GM23338 (cell line): ENCODE measurements around the gene MLNR. TPM values are rescaled to one million over a fixed set of nuclear protein-coding genes. Genes with fewer than 3 reads are reported as not detected.

Experiments used
- ATAC-seq: fragments of 200-7000 bp; cut with Tn5 transposase; 3 replicates; pipeline ENCODE4 v1.9.1; 2020
- DNase-seq: peaks from one replicate; pipeline ENCODE4 v3.0.0-alpha.2; 2015; ENCODE audit warnings: low spot score
- H2AFZ ChIP-seq: fragments of 200-600 bp; sonication (generic); 2 replicates; pipeline ENCODE4 v1.8.0; 2016; ENCODE audit warnings: antibody characterized with exemption, mild to moderate bottlenecking, moderate library complexity
- H3F3A ChIP-seq: fragments of 200-600 bp; sonication (generic); replicated peaks from 2 replicates; pipeline ENCODE4 v1.8.0; 2017; ENCODE audit warnings: antibody characterized with exemption, mixed run types, low read depth
- H3K27ac ChIP-seq: fragments of 200-600 bp; sonication (generic); 2 replicates; pipeline ENCODE4 v1.6.1; 2016; ENCODE audit warnings: low read depth
- H3K27me3 ChIP-seq: fragments of 200-600 bp; sonication (generic); 2 replicates; pipeline ENCODE4 v1.8.0; 2016; ENCODE audit warnings: mild to moderate bottlenecking, mixed run types, moderate library complexity; ENCODE audit not compliant: insufficient read depth
- H3K36me3 ChIP-seq: fragments of 200-600 bp; sonication (generic); 2 replicates; pipeline ENCODE4 v1.8.0; 2016; ENCODE audit warnings: mild to moderate bottlenecking; ENCODE audit not compliant: insufficient read depth
- H3K4me1 ChIP-seq: fragments of 200-600 bp; sonication (generic); 2 replicates; pipeline ENCODE4 v1.8.0; 2016; ENCODE audit warnings: mild to moderate bottlenecking, moderate library complexity; ENCODE audit not compliant: insufficient read depth
- H3K4me2 ChIP-seq: fragments of 200-600 bp; sonication (generic); 2 replicates; pipeline ENCODE4 v1.7.1; 2017; ENCODE audit warnings: mixed run types
- H3K4me3 ChIP-seq: fragments of 200-600 bp; sonication (generic); 2 replicates; pipeline ENCODE4 v1.6.1; 2016; ENCODE audit warnings: mixed run types
- H3K79me2 ChIP-seq: fragments of 200-600 bp; sonication (generic); replicated peaks from 2 replicates; pipeline ENCODE4 v1.8.0; 2017; ENCODE audit warnings: mild to moderate bottlenecking; ENCODE audit not compliant: insufficient read depth
- H3K9me2 ChIP-seq: fragments of 200-600 bp; sonication (generic); 2 replicates; pipeline ENCODE4 v1.8.0; 2017; ENCODE audit not compliant: insufficient read depth
- H4K20me1 ChIP-seq: fragments of 200-600 bp; sonication (generic); replicated peaks from 2 replicates; pipeline ENCODE4 v1.8.0; 2017; ENCODE audit warnings: mild to moderate bottlenecking; ENCODE audit not compliant: insufficient read depth
- H3K27ac Mint-ChIP-seq: 2 replicates; pipeline ENCODE4 v1.8.0; 2020; ENCODE audit warnings: inconsistent platforms, mild to moderate bottlenecking, moderate library complexity, mixed read lengths
- H3K27me3 Mint-ChIP-seq: 3 replicates; pipeline ENCODE4 v1.8.0; 2022; ENCODE audit warnings: low read depth, mild to moderate bottlenecking, moderate library complexity, mixed read lengths, inconsistent platforms; ENCODE audit not compliant: insufficient read depth, poor library complexity
- H3K36me3 Mint-ChIP-seq: 3 replicates; pipeline ENCODE4 v1.8.0; 2021; ENCODE audit warnings: low read depth, mild to moderate bottlenecking, inconsistent platforms, moderate library complexity, mixed read lengths
- H3K4me1 Mint-ChIP-seq: 3 replicates; pipeline ENCODE4 v1.8.0; 2020; ENCODE audit warnings: mild to moderate bottlenecking, inconsistent platforms, mixed read lengths
- H3K4me3 Mint-ChIP-seq: 3 replicates; pipeline ENCODE4 v1.8.0; 2021; ENCODE audit warnings: moderate library complexity, mild to moderate bottlenecking, inconsistent platforms, mixed read lengths
- H3K9me3 Mint-ChIP-seq: 3 replicates; pipeline ENCODE4 v1.8.0; 2020; ENCODE audit warnings: moderate library complexity, mild to moderate bottlenecking, inconsistent platforms, mixed read lengths
- CREB1 ChIP-seq: fragments of 250-450 bp; sonication (Bioruptor Pico); IDR thresholded peaks from 2 replicates; pipeline ENCODE4 v1.5.0; 2020; ENCODE audit warnings: low read depth, mild to moderate bottlenecking, moderate library complexity
- CTCF ChIP-seq, 2 experiments: fragments of 200-600 bp in 1 of 2; sonication (generic) in 1 of 2; conservative IDR thresholded peaks; 2 replicates each; pipeline versions ENCODE4 v1.5.1 to v1.6.1; 2016 to 2017; ENCODE audit warnings: antibody characterized with exemption in 2 of 2, low read depth in 2 of 2, mild to moderate bottlenecking in 2 of 2, moderate library complexity in 1 of 2
- ETS1 ChIP-seq: IDR thresholded peaks from 2 replicates; pipeline ENCODE4 v1.6.1; 2016; ENCODE audit warnings: antibody characterized with exemption
- EZH2 ChIP-seq: fragments of 200-600 bp; sonication (generic); IDR thresholded peaks from one replicate; pipeline ENCODE4 v1.8.0; 2017; ENCODE audit warnings: antibody characterized with exemption, mild to moderate bottlenecking, low read depth; ENCODE audit not compliant: unreplicated experiment
- EZH2phosphoT487 ChIP-seq: fragments of 200-600 bp; sonication (generic); IDR thresholded peaks from one replicate; pipeline ENCODE4 v1.8.1; 2018; ENCODE audit warnings: antibody characterized with exemption; ENCODE audit not compliant: unreplicated experiment
- NANOG ChIP-seq: IDR thresholded peaks from 2 replicates; pipeline ENCODE4 v1.6.1; 2016; ENCODE audit warnings: antibody characterized with exemption, borderline replicate concordance
- POLR2AphosphoS5 ChIP-seq: IDR thresholded peaks from 2 replicates; pipeline ENCODE4 v1.6.1; 2016; ENCODE audit warnings: antibody characterized with exemption, low read depth
- REST ChIP-seq: IDR thresholded peaks from one replicate; pipeline ENCODE4 v1.6.1; 2018; ENCODE audit warnings: antibody characterized with exemption; ENCODE audit not compliant: unreplicated experiment
- STAT1 ChIP-seq: IDR thresholded peaks from one replicate; pipeline ENCODE4 v1.6.1; 2016; ENCODE audit warnings: antibody characterized with exemption; ENCODE audit not compliant: unreplicated experiment
- ZNF331 ChIP-seq: fragments of 250-450 bp; sonication (Bioruptor Pico); IDR thresholded peaks from 2 replicates; pipeline ENCODE4 v1.5.0; 2020; ENCODE audit warnings: low read depth, mild to moderate bottlenecking, moderate library complexity
- polyA plus RNA-seq: library from polyadenylated mRNA; unstranded; fragments of >200 nt; fragmentation: Nextera tagmentation; extraction: Ambion mirVana; gene quantifications from 2 replicates; pipeline ENCODE4 v1.2.1, GENCODE V29; 2016
- total RNA-seq: library from RNA; depleted of rRNA; stranded (reverse); fragments of >200 nt; shearing (Covaris generic); gene quantifications from 2 replicates; pipeline ENCODE4 v1.2.3, GENCODE V29; 2014

The MLNR gene
- total and polyA plus RNA-seq, 2 experiments from 2014 or later: 0.17 TPM; not detected in 1

GRCh38 chr13:49251326-49251725 lies 31.2 kb downstream of the MLNR start:
- no peak for DNase-seq
- Histone ChIP-seq H4K20me1 (no peaks in the 10 kb centered on the region), H3K4me1 (no peaks in the 10 kb centered on the region), H3K79me2 (no peaks in the 10 kb centered on the region), H3K4me3 (no peak overlapping the region), H3K27me3 (no peaks in the 10 kb centered on the region), H3K4me2 (no peak overlapping the region), H3K36me3 (no peaks in the 10 kb centered on the region), H2AFZ (no peak overlapping the region), H3F3A (peaks cover 6% of the 10 kb centered on the region; the same call in 1 of the 2 replicates), H3K27ac (no peak overlapping the region), H3K9me2 (no peaks in the 10 kb centered on the region)
- Mint-ChIP-seq H3K4me1 (peaks cover 2% of the 10 kb centered on the region; the same call in 1 of the 3 replicates), H3K9me3 (no peaks in the 10 kb centered on the region), H3K27me3 (peaks cover 9% of the 10 kb centered on the region), H3K36me3 (no peaks in the 10 kb centered on the region), H3K27ac (no peak overlapping the region), H3K4me3 (no peak overlapping the region)
- no peak for TF ChIP-seq EZH2
- no peak for TF ChIP-seq ETS1
- ATAC-seq: no peak

- H3K36me3 ChIP-seq: no peaks in the 10 kb centered on the region
- H3K79me2 ChIP-seq: no peaks in the 10 kb centered on the region
- H4K20me1 ChIP-seq: no peaks in the 10 kb centered on the region
- Mint-ChIP-seq H3K9me3 (no peaks in the 10 kb centered on the region), H3K36me3 (no peaks in the 10 kb centered on the region), H3K27me3 (peaks cover 1% of the 10 kb centered on the region), H3K27ac (no peak overlapping the region), H3K4me1 (no peaks in the 10 kb centered on the region), H3K4me3 (no peak overlapping the region)
- DNase-seq (no peak), ATAC-seq (no peak)
- H3K4me1 ChIP-seq: no peaks in the 10 kb centered on the region
- no peaks in the 10 kb centered on the region for H3K27me3 ChIP-seq
- no peaks in the 10 kb centered on the region for H3K9me2 ChIP-seq
- H3K4me2 ChIP-seq: no peak overlapping the region
- H3K4me3 ChIP-seq: no peak overlapping the region
- H3K27ac ChIP-seq: no peak overlapping the region
- H2AFZ ChIP-seq: no peak overlapping the region
- peaks cover 3% of the 10 kb centered on the region; the same call in 1 of the 2 replicates for H3F3A ChIP-seq
- no peak for TF ChIP-seq ETS1
- TF ChIP-seq EZH2: no peak
- TF ChIP-seq EZH2phosphoT487: no peak
- no peak for TF ChIP-seq CTCF (conservative IDR thresholded peaks at IDR 0.05; ENCODE audit: low read depth in 2 of 2)
- TF ChIP-seq CREB1: no peak
- no peak for TF ChIP-seq NANOG
- no peak for TF ChIP-seq ZNF331 (CRISPR knock-in tag)
- TF ChIP-seq POLR2AphosphoS5: no peak
- TF ChIP-seq REST: no peak
- TF ChIP-seq STAT1: no peak
Observed at GRCh38 chr13:49253310-49253709, 33.2 kb downstream of the MLNR start.
